NCI-H510A treated with DMSO at 0.1 percent for 48 hours (cell line): ENCODE measurements around the gene DPP6.
"Not testable (repeated sequence)": the region's sequence is repeated elsewhere in the genome, so short reads cannot be mapped to it uniquely, and the experiment has no call there.

Experiments used
- DNase-seq: peaks from one replicate; lab custom pipeline; 2025; lab: John Stamatoyannopoulos, UW

Gene DPP6

DNA sequence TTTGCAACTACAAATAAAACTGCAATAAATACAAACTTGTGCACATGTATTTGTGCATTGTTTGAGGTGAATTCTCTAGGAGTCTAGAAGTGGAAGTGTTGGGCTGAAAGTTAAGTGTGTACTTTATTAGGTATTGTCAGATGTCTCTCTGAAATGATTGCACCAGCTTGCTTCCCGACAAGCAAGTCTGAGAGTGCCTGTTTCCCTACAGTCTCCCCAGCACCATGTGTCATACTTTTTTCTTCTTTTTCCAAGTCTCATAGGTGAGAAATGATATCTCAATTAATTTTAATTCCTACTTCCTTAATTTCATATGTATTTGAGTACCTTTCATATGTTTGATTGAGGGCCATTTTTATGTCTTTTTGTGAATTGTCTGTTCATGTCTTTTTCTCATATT is 614.6 kb downstream of the DPP6 start:
- no peak for DNase-seq

DNA sequence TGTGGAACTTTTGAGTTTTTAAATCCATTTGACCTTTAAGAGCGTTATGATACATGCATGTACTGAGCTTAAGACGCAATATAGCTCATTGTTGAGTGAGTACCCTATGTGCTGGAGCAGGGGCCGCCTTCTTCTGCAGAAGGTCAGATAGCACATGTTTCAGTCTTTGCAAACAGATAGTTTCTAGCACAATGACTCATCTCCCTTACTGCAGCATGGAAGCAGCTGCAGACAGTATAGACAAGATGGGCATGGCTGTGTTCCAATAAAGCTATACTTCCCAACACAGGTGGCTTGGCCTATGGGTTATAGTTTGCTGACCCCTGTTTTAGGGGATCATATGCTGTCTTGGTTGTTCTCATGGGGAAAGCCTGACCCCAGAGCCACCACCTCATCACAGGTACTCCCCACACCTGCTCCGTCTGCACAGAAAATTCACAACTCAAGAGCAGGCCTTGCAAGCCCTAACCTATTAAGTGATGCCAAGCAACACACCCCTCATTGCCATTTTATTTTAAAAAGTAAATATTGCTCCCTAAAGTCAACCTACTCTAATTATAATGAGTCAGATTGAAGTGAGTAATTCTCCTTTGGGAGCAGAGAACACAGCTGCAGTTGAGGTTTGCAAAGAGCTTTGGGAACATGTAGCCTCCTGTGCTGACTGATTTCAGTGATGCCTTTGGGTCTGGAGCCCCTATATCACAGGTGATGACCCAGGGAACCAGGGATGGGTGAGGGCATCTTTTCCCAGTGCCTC is 620.6 kb downstream of the DPP6 start:
- no peak for DNase-seq

DNA sequence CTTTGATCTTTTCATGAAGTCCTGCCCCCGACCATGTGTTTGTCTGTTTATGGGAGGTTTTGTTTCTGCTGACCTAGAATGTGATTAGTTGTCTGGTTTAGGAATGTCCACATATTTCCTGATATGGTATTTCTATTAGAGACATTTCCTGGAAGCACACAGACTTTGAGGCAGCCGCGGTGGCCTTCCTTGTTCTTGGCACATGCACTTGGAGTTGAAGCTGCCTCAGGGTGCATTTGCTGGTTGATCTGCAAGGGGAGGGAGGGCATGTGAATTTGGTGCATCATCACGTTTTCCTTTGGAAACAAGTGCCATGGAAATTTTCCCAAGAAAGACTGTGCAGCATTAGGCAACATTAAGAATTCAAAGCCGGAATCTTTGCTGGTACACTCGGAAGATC is 622.0 kb downstream of the DPP6 start:
- DNase-seq: no peak

DNA sequence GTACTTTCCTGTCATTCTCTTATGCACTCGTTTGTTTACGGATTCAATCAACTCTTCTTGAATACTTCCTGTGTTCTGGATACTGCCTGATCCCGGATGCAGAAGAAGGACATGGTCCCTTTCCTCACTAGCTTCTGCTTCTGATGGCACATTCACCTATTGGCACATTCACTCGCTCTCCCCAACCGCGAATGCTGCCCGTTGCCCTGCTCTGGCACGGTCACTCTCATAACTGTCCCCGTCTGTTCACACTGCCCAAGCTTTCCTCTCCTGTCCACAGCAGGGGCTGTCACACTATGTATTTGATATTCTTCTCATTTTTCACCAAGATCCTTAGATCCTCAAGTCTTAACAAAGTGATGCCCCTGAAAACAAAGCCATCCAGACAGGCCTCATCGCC is 623.4 kb downstream of the DPP6 start:
- DNase-seq: no peak

DNA sequence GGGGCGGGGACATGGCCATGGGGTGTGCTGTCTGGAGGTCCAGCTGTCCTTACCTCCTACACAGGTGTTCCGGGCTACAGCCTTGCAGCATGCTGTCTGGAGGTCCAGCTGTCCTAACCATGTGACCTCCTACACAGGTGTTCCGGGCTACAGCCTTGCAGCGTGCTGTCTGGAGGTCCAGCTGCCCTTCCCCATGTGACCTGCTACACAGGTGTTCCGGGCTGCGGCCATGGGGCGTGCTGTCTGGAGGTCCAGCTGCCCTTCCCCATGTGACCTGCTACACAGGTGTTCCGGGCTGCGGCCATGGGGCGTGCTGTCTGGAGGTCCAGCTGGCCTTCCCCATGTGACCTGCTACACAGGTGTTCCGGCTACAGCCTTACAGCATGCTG is 623.8 kb downstream of the DPP6 start:
- DNase-seq: not testable (repeated sequence)

DNA sequence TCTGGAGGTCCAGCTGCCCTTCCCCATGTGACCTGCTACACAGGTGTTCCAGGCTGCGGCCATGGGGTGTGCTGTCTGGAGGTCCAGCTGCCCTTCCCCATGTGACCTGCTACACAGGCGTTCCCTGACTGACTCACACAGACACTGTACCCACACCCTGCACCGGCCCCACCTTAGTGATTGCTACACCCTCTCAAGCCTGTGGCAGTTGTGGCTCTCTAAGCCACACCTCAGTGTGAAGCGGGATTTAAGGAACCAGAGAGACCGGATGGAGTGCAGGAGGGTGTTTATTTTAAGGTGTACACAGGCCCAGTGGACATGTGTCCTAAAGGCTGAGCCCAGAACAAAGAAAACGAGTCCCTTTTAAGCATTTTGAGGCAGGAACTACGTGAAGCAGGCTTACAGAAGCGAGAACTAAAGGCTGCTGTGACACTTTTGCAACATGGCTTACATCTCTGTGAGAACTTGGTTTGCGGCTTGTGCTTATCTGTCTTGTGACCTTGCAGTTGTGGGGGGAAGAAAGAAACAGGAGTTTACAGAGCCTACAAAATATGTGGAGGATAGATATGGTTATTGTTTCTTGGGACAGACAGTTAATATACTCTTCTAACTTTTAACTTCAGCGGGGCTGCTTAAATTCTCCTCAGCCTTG is 624.4 kb downstream of the DPP6 start:
- DNase-seq: no peak

DNA sequence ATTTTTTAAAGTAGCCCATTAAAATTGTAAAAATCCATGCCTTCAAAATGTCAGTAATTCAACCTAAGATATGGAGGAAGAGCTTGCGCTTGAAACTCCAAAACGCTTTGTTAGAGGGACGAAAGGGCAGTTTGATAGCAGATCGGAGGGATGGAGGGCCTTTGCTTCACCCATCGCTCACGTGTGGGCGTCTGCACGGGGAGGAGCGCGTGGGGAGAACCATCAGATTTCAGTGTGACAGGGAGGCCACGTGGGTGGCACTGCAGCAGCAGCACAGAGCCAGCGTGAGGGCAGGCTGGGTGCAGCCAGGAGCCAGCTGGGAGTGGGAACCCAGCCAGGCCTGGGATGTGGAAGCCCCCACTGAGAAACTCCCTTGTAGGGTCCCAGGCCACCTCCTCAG is 625.3 kb downstream of the DPP6 start:
- DNase-seq: no peak

DNA sequence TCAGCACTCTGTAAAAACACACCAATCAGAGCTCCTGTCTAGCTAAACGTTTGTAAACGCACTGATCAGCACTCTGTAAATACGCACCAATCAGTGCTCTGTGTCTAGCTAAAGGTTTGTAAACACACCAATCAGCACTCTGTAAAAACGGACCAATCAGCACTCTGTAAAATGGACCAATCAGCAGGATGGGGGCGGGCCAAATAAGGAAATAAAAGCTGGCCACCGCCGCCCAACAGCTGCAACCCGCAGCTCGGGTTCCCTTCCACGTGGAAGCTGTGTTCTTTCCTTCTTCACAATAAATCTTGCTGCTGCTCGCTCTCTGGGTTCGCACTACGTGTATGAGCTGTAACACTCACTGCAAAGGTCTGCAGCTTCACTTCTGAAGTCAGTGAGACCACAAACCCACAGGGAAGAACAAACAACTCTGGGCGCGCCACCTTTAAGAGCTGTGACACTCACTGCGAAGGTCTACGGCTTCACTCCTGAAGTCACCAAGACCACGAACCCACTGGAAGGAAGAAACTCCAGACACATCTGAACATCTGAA is 625.9 kb downstream of the DPP6 start:
- not testable (repeated sequence) for DNase-seq

DNA sequence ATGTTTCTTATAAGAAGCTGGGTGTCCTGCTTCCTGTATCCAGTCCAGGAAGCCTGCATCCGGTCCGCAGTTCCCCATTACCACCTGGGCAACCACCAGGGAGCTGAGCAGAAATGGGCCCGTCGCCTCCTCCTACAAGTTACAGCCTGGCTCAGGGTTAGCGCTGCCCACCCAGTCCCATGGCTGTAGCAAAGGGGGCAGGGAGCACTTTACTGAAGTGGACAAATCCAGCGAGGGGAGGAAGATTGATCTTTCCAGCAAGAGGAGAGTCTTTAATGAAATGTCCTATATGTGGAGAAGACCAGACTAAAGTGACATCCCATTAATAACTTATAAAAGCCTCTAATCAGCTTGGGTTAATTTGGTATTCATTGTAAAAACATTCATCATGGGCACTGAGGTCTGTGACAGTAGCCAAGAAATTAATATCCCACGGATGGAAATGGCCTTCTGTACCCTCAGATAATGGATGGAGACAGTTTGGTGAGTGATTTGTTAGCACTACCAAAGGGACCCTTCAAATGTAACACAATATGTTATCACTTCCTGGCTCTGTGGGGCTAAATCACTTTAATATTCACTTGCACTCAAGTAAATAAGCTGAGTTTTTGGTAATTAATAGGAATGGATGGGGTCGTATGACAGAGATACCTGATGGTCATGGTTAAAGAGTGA is 627.3 kb downstream of the DPP6 start:
- no peak for DNase-seq

DNA sequence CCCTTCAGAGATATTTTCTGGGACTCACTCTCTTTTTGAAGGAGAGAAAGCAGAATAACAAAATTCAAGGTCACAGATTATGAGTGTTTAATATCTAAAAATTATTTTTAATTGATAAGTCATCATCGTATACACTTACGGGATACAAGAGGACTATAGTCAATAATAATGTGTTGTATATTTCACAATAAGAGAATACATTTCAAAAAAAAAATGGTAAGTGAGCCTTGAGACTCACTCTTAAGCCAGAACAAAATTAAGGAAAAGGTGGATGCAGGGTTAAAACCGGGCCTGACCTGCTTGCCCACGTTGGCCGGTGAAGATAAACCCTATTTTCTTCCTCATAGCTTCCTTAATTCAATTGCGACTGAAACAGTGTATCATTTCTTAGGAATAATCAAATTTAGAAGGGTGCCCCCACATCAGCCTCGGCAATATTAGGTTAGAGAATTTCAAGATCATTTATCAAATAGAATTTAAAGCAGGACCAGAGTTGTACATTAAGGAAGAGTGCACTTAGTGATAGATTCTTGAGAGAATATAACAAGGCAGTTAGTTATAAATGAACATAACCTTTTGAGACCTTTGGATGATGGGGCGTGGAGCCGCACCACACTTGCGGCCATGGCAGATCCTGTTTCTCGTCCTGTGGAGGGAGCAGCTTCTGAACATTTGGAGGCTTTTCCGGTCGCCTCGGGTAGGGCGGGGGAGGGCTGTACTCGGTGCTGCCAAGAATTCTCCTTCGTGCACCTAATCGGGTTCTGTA is 628.9 kb downstream of the DPP6 start:
- no peak for DNase-seq

DNA sequence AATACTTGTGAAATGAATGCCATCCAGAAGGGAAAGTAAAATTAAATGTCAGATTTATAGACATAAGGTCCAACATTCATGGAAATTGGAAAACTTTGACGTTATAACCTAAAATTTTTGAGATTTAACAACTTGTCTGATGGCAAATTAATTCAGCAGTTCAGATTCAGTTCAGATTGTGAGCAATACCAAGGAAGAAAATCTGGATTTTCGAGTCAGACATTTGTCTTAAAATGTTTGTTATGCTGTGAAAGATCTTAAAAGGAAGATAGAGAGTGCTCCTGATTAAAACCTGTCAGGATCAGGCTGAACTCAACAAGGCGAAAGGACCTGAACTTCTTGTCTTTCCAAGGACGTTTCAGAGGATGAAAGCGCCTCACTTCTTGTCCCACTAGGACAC is 629.8 kb downstream of the DPP6 start:
- DNase-seq: no peak

DNA sequence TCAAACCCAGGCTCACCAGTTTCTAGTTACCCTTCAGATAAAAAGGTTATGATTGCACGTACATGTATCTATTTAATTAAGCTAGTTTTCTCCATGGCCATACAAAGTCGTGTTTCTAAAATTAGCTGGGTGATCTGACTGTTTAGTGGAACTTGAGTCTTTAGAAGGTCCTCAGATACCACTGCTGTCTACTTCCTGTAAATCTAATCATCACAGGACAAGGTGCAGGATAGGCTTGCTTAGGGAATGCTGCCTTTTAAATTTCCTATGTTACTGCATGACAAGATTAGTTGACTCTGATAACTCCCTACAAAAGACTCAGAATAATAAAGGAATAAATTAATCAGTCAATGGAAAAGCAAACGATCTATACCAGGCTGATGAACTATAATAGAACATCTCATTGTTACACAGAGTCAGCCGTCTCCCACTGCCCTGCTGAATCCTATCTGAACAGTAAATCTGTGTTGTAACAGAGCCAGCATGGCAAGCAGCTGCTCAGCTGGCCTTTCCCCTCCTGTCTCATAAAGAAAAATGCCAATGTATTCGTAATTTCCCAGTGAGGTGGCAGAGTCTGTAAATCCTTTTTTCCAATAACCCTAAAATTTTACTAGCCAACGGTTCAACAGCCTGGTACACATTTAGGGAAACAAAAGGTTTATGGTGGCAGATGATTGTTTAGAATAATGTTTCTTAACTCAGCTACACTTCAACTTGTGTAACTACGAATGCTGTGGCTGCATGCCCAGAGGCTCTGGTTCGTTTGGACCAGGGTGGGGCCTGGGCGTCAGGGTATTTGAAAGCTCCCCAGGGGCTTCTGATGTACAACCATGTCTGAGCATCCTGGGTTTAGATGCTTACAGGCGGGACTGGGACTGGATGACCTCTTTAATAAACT is 632.7 kb downstream of the DPP6 start:
- DNase-seq: no peak

DNA sequence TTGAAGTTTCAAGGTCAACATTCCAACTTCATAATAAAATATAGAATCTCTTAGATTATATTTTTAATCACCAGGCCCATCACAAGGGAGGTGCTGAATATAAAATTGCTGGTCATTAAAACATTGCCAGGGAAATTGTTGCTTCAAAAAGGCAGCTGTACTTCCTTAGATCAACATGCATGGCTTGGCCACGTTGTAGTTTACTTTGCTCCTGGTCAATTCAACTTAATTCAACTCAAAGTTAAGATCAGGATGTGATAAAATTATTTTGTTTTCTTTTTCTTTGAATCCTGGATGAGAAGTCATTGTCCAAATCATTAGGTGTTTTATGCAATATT is 633.3 kb downstream of the DPP6 start:
- no peak for DNase-seq

DNA sequence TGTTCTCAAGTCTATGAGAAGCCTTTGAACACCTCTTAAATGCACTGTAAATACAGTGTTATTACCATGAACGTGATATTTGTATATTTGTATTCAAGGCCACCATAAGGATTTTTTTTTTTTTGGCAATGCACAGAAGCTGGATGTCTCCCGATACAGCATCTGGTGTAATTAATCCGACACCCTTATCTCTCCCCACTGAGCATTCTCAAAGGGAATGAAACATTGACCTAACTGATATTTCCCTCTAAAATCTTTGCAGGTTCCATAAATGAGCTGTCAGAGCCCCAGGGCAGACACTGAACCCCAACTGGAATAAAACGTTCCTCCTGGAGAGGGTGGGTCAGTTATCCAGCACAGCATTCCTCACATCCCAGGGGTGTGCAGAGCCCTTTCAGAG is 634.1 kb downstream of the DPP6 start:
- DNase-seq: no peak

DNA sequence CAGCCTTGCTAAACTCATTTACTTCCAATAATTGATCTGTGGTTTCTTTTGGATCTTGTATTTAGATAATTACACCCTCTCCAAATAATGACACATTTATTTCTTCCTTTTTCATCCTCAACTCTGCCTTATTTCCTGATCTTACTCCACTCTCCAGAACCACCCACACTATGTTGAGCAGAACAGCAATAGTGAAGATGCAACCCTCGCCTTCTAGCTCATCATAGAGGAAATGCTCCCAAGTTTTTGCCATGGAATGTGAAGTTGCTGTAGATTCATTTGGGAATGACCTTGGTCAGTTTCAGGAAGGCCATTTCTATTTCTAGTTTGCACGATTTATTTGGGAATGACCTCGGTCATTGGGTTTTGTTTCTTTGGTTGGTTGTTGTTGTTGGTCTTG is 636.8 kb downstream of the DPP6 start:
- DNase-seq: no peak

DNA sequence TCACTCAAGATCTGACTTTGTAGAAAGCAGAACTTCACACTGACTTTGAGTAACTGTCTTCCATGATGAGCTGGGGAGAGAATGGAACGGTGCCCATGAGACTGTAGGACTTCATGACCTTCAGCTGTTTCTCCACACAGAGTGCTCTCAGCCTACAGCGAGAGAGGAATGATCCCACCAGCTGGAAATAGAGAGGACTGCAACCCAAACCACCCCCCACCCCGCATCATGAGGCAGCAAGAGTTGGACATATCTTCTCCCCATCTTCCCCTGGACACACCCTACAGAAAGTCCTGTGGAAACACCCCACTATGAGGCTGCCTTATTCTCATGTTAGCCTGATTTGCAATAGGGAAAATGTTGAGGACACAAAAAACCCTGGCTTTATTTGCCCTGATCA is 638.2 kb downstream of the DPP6 start:
- no peak for DNase-seq

DNA sequence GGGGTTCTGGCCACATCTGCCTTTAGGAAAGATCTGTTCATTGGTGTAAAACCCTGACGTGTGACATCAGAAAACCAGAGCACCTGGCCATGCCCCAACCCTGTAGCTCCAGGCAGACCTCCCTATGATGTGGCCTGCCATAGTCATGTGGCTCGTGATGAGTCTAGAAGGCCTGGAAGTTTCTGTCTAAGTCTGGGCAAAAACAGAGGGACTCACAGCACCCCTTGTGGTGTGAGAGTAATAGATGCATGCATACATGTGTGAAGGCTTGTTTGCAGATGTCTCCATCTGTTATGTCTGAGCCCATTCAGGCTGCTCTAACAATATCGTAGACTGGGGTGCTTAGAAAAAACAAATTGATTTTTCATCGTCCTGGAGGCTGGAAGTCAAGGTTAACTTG is 641.5 kb downstream of the DPP6 start:
- no peak for DNase-seq

DNA sequence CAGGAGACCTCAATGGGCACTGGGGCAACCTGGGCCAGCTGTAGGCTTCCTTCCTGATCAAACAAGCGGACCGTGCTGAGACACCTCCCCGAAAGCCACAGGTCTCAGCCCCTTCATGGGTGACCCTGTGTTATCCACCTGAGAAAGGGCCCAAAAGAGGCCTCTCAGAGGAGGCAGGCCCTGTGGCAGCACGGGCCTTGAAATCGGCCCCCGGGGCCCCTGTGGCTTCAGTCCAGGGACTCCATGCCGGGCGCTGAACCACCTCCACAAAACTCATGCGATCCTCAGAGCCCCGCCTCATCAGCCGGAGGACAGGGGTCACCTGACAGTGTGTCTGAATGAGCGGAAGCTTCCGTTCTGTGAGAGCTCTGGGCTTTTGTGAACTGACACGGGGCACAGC is 643.6 kb downstream of the DPP6 start:
- DNase-seq: no peak

DNA sequence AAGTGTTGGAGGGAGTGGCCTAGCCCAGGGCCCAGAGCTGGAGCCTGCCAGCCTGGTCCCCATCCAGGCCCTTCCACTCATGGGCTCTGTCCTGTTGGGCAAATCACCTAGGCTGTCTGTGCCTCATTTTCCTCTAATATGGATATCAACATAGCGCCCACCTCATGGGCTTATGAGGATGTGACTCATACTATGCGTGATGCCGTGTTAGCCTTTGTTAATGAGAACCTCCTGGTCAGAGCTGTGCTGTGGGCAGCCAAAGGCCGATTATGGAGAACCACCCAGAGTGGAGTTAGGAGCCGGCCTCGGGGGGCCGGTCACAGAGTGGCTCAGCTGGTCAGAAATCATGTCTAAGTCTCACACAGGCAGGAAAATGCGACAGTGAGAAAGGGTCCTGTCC is 644.4 kb downstream of the DPP6 start:
- no peak for DNase-seq

DNA sequence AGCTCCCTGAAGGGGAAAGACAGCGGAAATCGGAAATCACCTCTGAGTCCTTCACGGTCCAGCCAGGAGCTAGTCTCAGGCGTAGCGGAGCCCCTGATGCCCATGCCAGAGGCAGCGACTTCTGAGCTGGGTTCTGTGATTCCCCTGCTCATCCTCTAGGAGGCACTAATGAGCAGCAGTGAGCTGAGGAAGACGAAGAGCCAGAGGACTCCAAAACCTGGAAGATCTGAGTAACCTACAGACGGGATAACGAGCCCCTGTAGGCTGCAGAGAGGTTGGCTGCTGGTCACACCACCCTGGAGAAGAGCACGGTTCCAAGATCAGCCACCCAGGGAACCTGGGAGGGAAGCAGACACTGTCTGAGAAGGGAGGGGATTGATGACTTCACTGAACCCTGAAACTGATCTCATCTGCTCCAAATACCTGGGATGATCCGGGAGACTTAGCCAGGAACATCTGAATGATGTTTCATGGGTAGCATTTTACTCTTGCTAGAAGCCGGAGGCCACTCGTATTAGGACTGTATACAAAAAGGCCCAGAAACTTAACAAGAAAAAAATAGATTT is 646.6 kb downstream of the DPP6 start:
- DNase-seq: no peak

DNA sequence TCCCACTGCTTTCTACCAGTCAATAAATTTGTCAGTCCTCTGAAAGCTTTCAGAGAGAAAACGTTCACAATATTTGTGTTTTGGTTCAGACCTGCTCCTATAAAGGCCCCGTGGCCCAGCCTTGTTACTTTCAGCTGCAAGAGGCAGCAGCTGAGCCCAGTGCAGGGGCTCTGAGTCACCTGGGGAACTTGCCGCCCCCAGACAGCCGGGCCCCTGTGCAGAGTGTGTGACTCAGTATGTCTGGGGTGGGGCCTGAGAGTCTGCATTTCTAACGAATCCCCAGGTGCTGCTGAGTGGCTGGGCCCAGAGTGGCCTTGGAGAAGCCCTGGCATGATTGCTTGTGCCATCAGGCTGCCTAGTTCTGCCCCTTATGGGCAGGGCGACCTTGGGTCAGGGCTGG is 647.2 kb downstream of the DPP6 start:
- no peak for DNase-seq
